ENCODE measurements around the gene ACACB. TPM values are rescaled to one million over a fixed set of nuclear protein-coding genes. Genes with fewer than 3 reads are reported as not detected.

ACACB gene
- polyA plus RNA-seq, 1 donor from 2014 or later, result 0.22 TPM

DNA sequence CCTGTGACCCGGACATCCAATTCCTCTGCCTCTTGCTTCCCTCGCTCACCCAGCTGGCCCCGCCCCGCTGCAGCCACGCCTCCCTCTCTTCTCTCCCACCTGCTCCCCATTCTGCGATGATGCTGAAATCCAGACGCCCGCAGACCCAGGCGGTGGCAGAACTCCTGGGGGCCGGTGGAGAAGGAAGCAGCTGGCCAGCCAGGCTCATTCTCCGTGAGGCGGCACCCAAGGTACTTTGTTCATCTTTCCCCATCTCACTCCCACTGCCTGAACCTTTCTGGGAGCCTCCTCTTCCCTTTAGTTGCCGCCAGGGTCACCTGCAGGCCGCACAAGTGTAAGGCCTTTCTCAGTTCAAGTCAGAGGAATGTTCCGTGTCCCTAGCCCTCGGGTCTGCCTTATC is 157.0 kb downstream of the ACACB start:
- no peak overlapping the region for H3K4me2 ChIP-seq (ENCODE audit: low read length)
- TF ChIP-seq RAD21 (conservative IDR thresholded peaks at IDR 0.05) (no peak), SMC3 (conservative IDR thresholded peaks at IDR 0.05; ENCODE audit: poor library complexity) (no peak), MXI1 (conservative IDR thresholded peaks at IDR 0.05; ENCODE audit: poor library complexity, severe bottlenecking) (no peak), TAF1 (IDR thresholded peaks at IDR 0.05; ENCODE audit: low read depth) (no peak), EP300 (conservative IDR thresholded peaks at IDR 0.05; ENCODE audit: poor library complexity, severe bottlenecking) (no peak), POLR2AphosphoS5 (IDR thresholded peaks at IDR 0.05) (no peak), EZH2 (IDR thresholded peaks at IDR 0.05; ENCODE audit: borderline replicate concordance, insufficient read depth, low read length, poor library complexity, severe bottlenecking) (no peak)
- TF ChIP-seq, protein P1, sequence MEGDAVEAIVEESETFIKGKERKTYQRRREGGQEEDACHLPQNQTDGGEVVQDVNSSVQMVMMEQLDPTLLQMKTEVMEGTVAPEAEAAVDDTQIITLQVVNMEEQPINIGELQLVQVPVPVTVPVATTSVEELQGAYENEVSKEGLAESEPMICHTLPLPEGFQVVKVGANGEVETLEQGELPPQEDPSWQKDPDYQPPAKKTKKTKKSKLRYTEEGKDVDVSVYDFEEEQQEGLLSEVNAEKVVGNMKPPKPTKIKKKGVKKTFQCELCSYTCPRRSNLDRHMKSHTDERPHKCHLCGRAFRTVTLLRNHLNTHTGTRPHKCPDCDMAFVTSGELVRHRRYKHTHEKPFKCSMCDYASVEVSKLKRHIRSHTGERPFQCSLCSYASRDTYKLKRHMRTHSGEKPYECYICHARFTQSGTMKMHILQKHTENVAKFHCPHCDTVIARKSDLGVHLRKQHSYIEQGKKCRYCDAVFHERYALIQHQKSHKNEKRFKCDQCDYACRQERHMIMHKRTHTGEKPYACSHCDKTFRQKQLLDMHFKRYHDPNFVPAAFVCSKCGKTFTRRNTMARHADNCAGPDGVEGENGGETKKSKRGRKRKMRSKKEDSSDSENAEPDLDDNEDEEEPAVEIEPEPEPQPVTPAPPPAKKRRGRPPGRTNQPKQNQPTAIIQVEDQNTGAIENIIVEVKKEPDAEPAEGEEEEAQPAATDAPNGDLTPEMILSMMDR (IDR thresholded peaks at IDR 0.05; ENCODE audit: poor library complexity, severe bottlenecking), result no peak
- TF ChIP-seq, protein P2, sequence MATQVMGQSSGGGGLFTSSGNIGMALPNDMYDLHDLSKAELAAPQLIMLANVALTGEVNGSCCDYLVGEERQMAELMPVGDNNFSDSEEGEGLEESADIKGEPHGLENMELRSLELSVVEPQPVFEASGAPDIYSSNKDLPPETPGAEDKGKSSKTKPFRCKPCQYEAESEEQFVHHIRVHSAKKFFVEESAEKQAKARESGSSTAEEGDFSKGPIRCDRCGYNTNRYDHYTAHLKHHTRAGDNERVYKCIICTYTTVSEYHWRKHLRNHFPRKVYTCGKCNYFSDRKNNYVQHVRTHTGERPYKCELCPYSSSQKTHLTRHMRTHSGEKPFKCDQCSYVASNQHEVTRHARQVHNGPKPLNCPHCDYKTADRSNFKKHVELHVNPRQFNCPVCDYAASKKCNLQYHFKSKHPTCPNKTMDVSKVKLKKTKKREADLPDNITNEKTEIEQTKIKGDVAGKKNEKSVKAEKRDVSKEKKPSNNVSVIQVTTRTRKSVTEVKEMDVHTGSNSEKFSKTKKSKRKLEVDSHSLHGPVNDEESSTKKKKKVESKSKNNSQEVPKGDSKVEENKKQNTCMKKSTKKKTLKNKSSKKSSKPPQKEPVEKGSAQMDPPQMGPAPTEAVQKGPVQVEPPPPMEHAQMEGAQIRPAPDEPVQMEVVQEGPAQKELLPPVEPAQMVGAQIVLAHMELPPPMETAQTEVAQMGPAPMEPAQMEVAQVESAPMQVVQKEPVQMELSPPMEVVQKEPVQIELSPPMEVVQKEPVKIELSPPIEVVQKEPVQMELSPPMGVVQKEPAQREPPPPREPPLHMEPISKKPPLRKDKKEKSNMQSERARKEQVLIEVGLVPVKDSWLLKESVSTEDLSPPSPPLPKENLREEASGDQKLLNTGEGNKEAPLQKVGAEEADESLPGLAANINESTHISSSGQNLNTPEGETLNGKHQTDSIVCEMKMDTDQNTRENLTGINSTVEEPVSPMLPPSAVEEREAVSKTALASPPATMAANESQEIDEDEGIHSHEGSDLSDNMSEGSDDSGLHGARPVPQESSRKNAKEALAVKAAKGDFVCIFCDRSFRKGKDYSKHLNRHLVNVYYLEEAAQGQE (IDR thresholded peaks at IDR 0.05; ENCODE audit: borderline replicate concordance), result no peak
- H3K36me3 ChIP-seq (ENCODE audit: insufficient read depth, low read length), result no peaks in the 10 kb centered on the region
- H3K27ac ChIP-seq (ENCODE audit: low read length), result no peak overlapping the region
- no peaks in the 10 kb centered on the region for H3K9me3 ChIP-seq (ENCODE audit: low read length)
- H4K20me1 ChIP-seq (ENCODE audit: insufficient read depth), result no peaks in the 10 kb centered on the region
- no peaks in the 10 kb centered on the region for H3F3A ChIP-seq (ENCODE audit: insufficient read depth, low read length, poor library complexity, severe bottlenecking)
- no peaks in the 10 kb centered on the region for H3K79me2 ChIP-seq (replicated peaks; ENCODE audit: insufficient read depth, low read length)
- H2AFZ ChIP-seq (ENCODE audit: low read depth, low read length), result no peak overlapping the region
- no peak overlapping the region for H3K4me3 ChIP-seq (ENCODE audit: low read length)
- H3K9ac ChIP-seq (ENCODE audit: low read length), result no peak overlapping the region
- no peaks in the 10 kb centered on the region for H3K27me3 ChIP-seq (ENCODE audit: insufficient read depth, low read depth, low read length)
- H3K9me2 ChIP-seq (ENCODE audit: insufficient read depth, low read length), result no peaks in the 10 kb centered on the region

DNA sequence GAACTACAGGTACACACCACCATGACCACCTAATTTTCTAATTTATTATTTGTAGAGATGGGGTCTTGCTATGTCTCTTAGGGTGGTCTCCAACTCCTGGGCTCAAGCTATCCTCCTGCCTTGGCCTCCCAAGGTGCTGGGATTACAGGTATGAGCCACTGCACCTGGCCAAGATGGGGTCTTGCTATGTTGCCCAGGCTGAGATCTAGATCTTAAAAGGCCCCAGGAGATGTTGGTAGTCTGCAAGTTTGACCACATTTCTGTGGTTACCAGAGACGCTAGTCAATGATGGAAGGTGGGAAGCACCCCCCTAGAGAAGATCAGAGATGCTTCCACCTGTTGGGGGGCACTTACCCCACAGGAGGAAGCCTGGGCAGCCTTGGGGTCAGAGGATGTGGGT is 158.0 kb downstream of the ACACB start:
- H4K20me1 ChIP-seq (ENCODE audit: insufficient read depth), result no peaks in the 10 kb centered on the region
- H3K27me3 ChIP-seq (ENCODE audit: insufficient read depth, low read depth, low read length), result no peaks in the 10 kb centered on the region
- H2AFZ ChIP-seq (ENCODE audit: low read depth, low read length), result no peak overlapping the region
- no peak overlapping the region for H3K27ac ChIP-seq (ENCODE audit: low read length)
- no peaks in the 10 kb centered on the region for H3K9me3 ChIP-seq (ENCODE audit: low read length)
- H3F3A ChIP-seq (ENCODE audit: insufficient read depth, low read length, poor library complexity, severe bottlenecking), result no peaks in the 10 kb centered on the region
- H3K4me2 ChIP-seq (ENCODE audit: low read length), result no peak overlapping the region
- no peak overlapping the region for H3K9ac ChIP-seq (ENCODE audit: low read length)
- H3K4me3 ChIP-seq (ENCODE audit: low read length), result no peak overlapping the region
- H3K9me2 ChIP-seq (ENCODE audit: insufficient read depth, low read length), result no peaks in the 10 kb centered on the region
- H3K36me3 ChIP-seq (ENCODE audit: insufficient read depth, low read length), result no peaks in the 10 kb centered on the region
- no peaks in the 10 kb centered on the region for H3K79me2 ChIP-seq (replicated peaks; ENCODE audit: insufficient read depth, low read length)
- TF ChIP-seq RAD21 (conservative IDR thresholded peaks at IDR 0.05), result no peak

DNA sequence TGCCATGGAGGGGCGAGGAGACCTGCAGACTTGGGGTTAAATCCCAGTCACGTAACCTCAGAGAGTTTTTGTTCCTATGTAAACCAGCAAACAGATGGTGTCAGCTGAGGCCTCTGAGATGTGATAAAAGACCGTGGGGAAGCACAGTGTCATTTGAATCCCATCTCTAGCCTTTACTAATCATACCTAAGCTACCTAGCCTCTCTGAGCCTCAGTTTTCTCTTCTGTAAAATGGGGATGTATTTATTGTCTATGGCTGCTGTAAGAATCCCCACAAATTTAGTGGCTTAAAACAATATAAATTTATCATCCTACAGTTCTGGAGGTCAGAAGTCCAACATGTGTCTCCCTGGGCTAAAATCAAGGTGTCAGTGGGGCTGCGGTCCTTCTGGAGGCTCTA is 158.8 kb downstream of the ACACB start:
- Histone ChIP-seq H2AFZ (ENCODE audit: low read depth, low read length) (no peak overlapping the region), H3K27me3 (ENCODE audit: insufficient read depth, low read depth, low read length) (no peaks in the 10 kb centered on the region), H3K79me2 (replicated peaks; ENCODE audit: insufficient read depth, low read length) (no peaks in the 10 kb centered on the region), H3K9me3 (ENCODE audit: low read length) (no peaks in the 10 kb centered on the region), H3K36me3 (ENCODE audit: insufficient read depth, low read length) (no peaks in the 10 kb centered on the region), H3K27ac (ENCODE audit: low read length) (no peak overlapping the region), H3K4me3 (ENCODE audit: low read length) (no peak overlapping the region), H3F3A (ENCODE audit: insufficient read depth, low read length, poor library complexity, severe bottlenecking) (no peaks in the 10 kb centered on the region), H3K9me2 (ENCODE audit: insufficient read depth, low read length) (no peaks in the 10 kb centered on the region), H3K9ac (ENCODE audit: low read length) (no peak overlapping the region), H3K4me2 (ENCODE audit: low read length) (no peak overlapping the region), H4K20me1 (ENCODE audit: insufficient read depth) (no peaks in the 10 kb centered on the region)
- TF ChIP-seq EZH2 (IDR thresholded peaks at IDR 0.05; ENCODE audit: borderline replicate concordance, insufficient read depth, low read length, poor library complexity, severe bottlenecking) (no peak), POLR2AphosphoS5 (IDR thresholded peaks at IDR 0.05) (no peak), SMC3 (conservative IDR thresholded peaks at IDR 0.05; ENCODE audit: poor library complexity) (no peak), RAD21 (conservative IDR thresholded peaks at IDR 0.05) (no peak), EP300 (conservative IDR thresholded peaks at IDR 0.05; ENCODE audit: poor library complexity, severe bottlenecking) (no peak), TAF1 (IDR thresholded peaks at IDR 0.05; ENCODE audit: low read depth) (no peak), MXI1 (conservative IDR thresholded peaks at IDR 0.05; ENCODE audit: poor library complexity, severe bottlenecking) (no peak)
- TF ChIP-seq, protein P2 (IDR thresholded peaks at IDR 0.05; ENCODE audit: borderline replicate concordance), result no peak
- TF ChIP-seq, protein P1 (IDR thresholded peaks at IDR 0.05; ENCODE audit: poor library complexity, severe bottlenecking), result no peak

Data from neural cell (in vitro differentiated cells).